Astrocyte (in vitro differentiated cells and primary cell): ENCODE results near the gene RAPGEF6. TPM values are rescaled to one million over a fixed set of nuclear protein-coding genes. Genes with fewer than 3 reads are reported as not detected.
A peak's percentile ranks its signal among the peaks of the same experiment; 100 is the strongest.

Source experiments
- DNase-seq: peaks from one replicate; pipeline ENCODE4 v3.0.0-alpha.2; 2010; ENCODE audit warnings: low read depth
- FAIRE-seq: peaks from 2 replicates; lab custom pipeline; 2011; peaks lifted over from hg19 to GRCh38; lab: Jason Lieb, UNC
- H2AFZ ChIP-seq: 2 replicates; pipeline ENCODE4 v1.6.0; 2012; ENCODE audit warnings: low read depth, low read length, inconsistent platforms
- H3K27ac ChIP-seq: 2 replicates; pipeline ENCODE4 v1.5.1; 2011; ENCODE audit warnings: low read depth, low read length, inconsistent platforms
- H3K27me3 ChIP-seq: 2 replicates; pipeline ENCODE4 v1.6.0; 2011; ENCODE audit warnings: low read length, inconsistent platforms; ENCODE audit not compliant: insufficient read depth
- H3K36me3 ChIP-seq: 2 replicates; pipeline ENCODE4 v1.5.1; 2011; ENCODE audit warnings: low read length, inconsistent platforms; ENCODE audit not compliant: insufficient read depth
- H3K4me1 ChIP-seq: 2 replicates; pipeline ENCODE4 v1.5.1; 2011; ENCODE audit warnings: low read length, inconsistent platforms; ENCODE audit not compliant: insufficient read depth
- H3K4me2 ChIP-seq: 2 replicates; pipeline ENCODE4 v1.6.0; 2012; ENCODE audit warnings: low read length, inconsistent platforms
- H3K4me3 ChIP-seq: 2 replicates; pipeline ENCODE4 v1.5.1; 2011; ENCODE audit warnings: low read depth, mild to moderate bottlenecking, low read length, inconsistent platforms; ENCODE audit not compliant: insufficient read depth
- H3K79me2 ChIP-seq: 2 replicates; pipeline ENCODE4 v1.6.0; 2012; ENCODE audit warnings: mild to moderate bottlenecking, low read length, inconsistent platforms; ENCODE audit not compliant: insufficient read depth
- H3K9ac ChIP-seq: 2 replicates; pipeline ENCODE4 v1.6.0; 2012; ENCODE audit warnings: mild to moderate bottlenecking, low read length, inconsistent platforms
- H3K9me3 ChIP-seq: 2 replicates; pipeline ENCODE4 v1.5.1; 2012; ENCODE audit warnings: low read depth, mild to moderate bottlenecking, low read length, inconsistent platforms; ENCODE audit not compliant: insufficient read depth
- H4K20me1 ChIP-seq: 2 replicates; pipeline ENCODE4 v1.6.0; 2012; ENCODE audit warnings: low read length, inconsistent platforms; ENCODE audit not compliant: insufficient read depth
- H3K27ac Mint-ChIP-seq: one replicate; pipeline ENCODE4 v1.8.0; 2021; ENCODE audit warnings: mild to moderate bottlenecking, mixed read lengths; ENCODE audit not compliant: unreplicated experiment
- H3K27me3 Mint-ChIP-seq: one replicate; pipeline ENCODE4 v1.8.0; 2021; ENCODE audit warnings: low read depth, mixed read lengths; ENCODE audit not compliant: unreplicated experiment
- H3K36me3 Mint-ChIP-seq: one replicate; pipeline ENCODE4 v1.8.0; 2021; ENCODE audit warnings: low read depth, mixed read lengths; ENCODE audit not compliant: unreplicated experiment
- H3K4me1 Mint-ChIP-seq: one replicate; pipeline ENCODE4 v1.8.0; 2021; ENCODE audit warnings: low read depth, mixed read lengths; ENCODE audit not compliant: unreplicated experiment
- H3K4me3 Mint-ChIP-seq: one replicate; pipeline ENCODE4 v1.8.0; 2021; ENCODE audit warnings: mild to moderate bottlenecking, moderate library complexity, mixed read lengths; ENCODE audit not compliant: unreplicated experiment
- H3K9me3 Mint-ChIP-seq: one replicate; pipeline ENCODE4 v1.8.0; 2021; ENCODE audit warnings: mild to moderate bottlenecking, mixed read lengths; ENCODE audit not compliant: unreplicated experiment
- EZH2 ChIP-seq: IDR thresholded peaks from 2 replicates; pipeline ENCODE4 v1.6.1; 2012; ENCODE audit warnings: mild to moderate bottlenecking, low read length, inconsistent platforms; ENCODE audit not compliant: insufficient read depth
- total RNA-seq: library from RNA; stranded (reverse); gene quantifications from 2 replicates; pipeline ENCODE4 v1.2.1, GENCODE V29; 2021
- TF ChIP-seq, protein P1 (sequence below): IDR thresholded peaks from 2 replicates; pipeline ENCODE4 v1.5.1; 2011; ENCODE audit warnings: low read depth, mild to moderate bottlenecking, inconsistent platforms, low read length, moderate library complexity; ENCODE audit not compliant: insufficient read depth

RAPGEF6 gene
- total RNA-seq, 1 donor from 2014 or later, result 14.9 TPM

- Mint-ChIP-seq H3K4me1 (peaks cover 6% of the 10 kb centered on the region), H3K27me3 (no peaks in the 10 kb centered on the region), H3K36me3 (peaks cover 3% of the 10 kb centered on the region), H3K27ac (no peak overlapping the region), H3K4me3 (no peak overlapping the region), H3K9me3 (no peaks in the 10 kb centered on the region)
- DNase-seq (no peak), FAIRE-seq (no peak)
- no peak for TF ChIP-seq EZH2
- TF ChIP-seq, protein P1, sequence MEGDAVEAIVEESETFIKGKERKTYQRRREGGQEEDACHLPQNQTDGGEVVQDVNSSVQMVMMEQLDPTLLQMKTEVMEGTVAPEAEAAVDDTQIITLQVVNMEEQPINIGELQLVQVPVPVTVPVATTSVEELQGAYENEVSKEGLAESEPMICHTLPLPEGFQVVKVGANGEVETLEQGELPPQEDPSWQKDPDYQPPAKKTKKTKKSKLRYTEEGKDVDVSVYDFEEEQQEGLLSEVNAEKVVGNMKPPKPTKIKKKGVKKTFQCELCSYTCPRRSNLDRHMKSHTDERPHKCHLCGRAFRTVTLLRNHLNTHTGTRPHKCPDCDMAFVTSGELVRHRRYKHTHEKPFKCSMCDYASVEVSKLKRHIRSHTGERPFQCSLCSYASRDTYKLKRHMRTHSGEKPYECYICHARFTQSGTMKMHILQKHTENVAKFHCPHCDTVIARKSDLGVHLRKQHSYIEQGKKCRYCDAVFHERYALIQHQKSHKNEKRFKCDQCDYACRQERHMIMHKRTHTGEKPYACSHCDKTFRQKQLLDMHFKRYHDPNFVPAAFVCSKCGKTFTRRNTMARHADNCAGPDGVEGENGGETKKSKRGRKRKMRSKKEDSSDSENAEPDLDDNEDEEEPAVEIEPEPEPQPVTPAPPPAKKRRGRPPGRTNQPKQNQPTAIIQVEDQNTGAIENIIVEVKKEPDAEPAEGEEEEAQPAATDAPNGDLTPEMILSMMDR, result no peak
- Histone ChIP-seq H3K27me3 (no peaks in the 10 kb centered on the region), H4K20me1 (peaks cover 2% of the 10 kb centered on the region), H3K9ac (no peak overlapping the region), H2AFZ (no peak overlapping the region), H3K9me3 (no peaks in the 10 kb centered on the region), H3K27ac (no peak overlapping the region), H3K36me3 (no peaks in the 10 kb centered on the region), H3K4me1 (peaks cover 12% of the 10 kb centered on the region), H3K4me2 (no peak overlapping the region), H3K79me2 (peaks cover 23% of the 10 kb centered on the region), H3K4me3 (no peak overlapping the region)
Observed at GRCh38 chr5:131637694-131638093, 2.7 kb upstream of the RAPGEF6 start.

GRCh38 chr5:131635684-131636572 is 899 bp upstream of the RAPGEF6 start:
- H3K36me3 Mint-ChIP-seq, result peaks cover 3% of the 10 kb centered on the region
- Histone ChIP-seq H3K9me3 (no peaks in the 10 kb centered on the region), H4K20me1 (peaks cover 8% of the 10 kb centered on the region), H3K27me3 (no peaks in the 10 kb centered on the region), H3K4me3 (peak overlapping the region; percentile 97), H3K36me3 (no peaks in the 10 kb centered on the region), H3K79me2 (peaks cover 39% of the 10 kb centered on the region), H2AFZ (peak overlapping the region; percentile 79), H3K4me1 (peaks cover 12% of the 10 kb centered on the region), H3K9ac (peak overlapping the region; percentile 97), H3K27ac (peak overlapping the region; percentile 98), H3K4me2 (peak overlapping the region; percentile 94)
- H3K27me3 Mint-ChIP-seq, result no peaks in the 10 kb centered on the region
- no peaks in the 10 kb centered on the region for H3K9me3 Mint-ChIP-seq
- H3K4me3 Mint-ChIP-seq, result peak overlapping the region; percentile 99
- DNase-seq (no peak), FAIRE-seq (no peak)
- H3K4me1 Mint-ChIP-seq, result peaks cover 6% of the 10 kb centered on the region
- peak overlapping the region; percentile 99 for H3K27ac Mint-ChIP-seq
- TF ChIP-seq, protein P1, result no peak
- TF ChIP-seq EZH2, result no peak

DNA sequence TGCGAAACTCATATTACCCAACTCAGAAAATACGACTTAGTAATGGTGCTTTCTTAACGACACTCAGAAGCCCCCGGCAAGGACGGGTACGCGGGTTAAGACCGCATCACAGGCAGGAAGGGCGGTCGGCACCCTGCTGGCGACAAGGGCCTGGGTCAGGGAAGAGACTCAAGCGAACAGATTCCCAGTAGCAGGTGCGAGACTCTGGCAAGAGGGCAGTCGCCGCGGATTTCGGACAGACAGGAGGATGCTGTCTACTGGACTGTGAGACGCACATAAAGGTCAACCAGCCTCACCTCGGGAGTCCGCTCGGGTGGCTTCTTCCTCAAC is 398 bp downstream of the RAPGEF6 start:
- H4K20me1 ChIP-seq, result peaks cover 16% of the 10 kb centered on the region
- no peaks in the 10 kb centered on the region for H3K9me3 ChIP-seq
- H3K4me1 Mint-ChIP-seq, result peaks cover 6% of the 10 kb centered on the region
- H3K4me3 Mint-ChIP-seq, result peak overlapping the region; percentile 99
- peak overlapping the region; percentile 98 for H3K27ac ChIP-seq
- H3K9ac ChIP-seq, result peak overlapping the region; percentile 97
- H3K4me2 ChIP-seq, result peak overlapping the region; percentile 94
- H2AFZ ChIP-seq, result peak overlapping the region; percentile 88
- H3K4me3 ChIP-seq, result peak overlapping the region; percentile 97
- no peaks in the 10 kb centered on the region for H3K9me3 Mint-ChIP-seq
- peaks cover 2% of the 10 kb centered on the region for H3K36me3 Mint-ChIP-seq
- FAIRE-seq (no peak), DNase-seq (peak; percentile 29)
- no peaks in the 10 kb centered on the region for H3K27me3 Mint-ChIP-seq
- H3K36me3 ChIP-seq, result no peaks in the 10 kb centered on the region
- H3K27me3 ChIP-seq, result no peaks in the 10 kb centered on the region
- H3K27ac Mint-ChIP-seq, result peak overlapping the region; percentile 99
- H3K79me2 ChIP-seq, result peaks cover 51% of the 10 kb centered on the region
- no peak for TF ChIP-seq EZH2
- TF ChIP-seq, protein P1, result no peak
- H3K4me1 ChIP-seq, result peaks cover 12% of the 10 kb centered on the region
